ENCODE measurements around the gene PTPRA. TPM values are rescaled to one million over a fixed set of nuclear protein-coding genes. Genes with fewer than 3 reads are reported as not detected.

The PTPRA gene
- total and polyA plus RNA-seq, 2 of the 8 experiments (the other 6 are each of a cell fraction or from before 2014, with no cell fraction given) = 47.7 to 51.3 TPM

- TF ChIP-seq, protein P1, sequence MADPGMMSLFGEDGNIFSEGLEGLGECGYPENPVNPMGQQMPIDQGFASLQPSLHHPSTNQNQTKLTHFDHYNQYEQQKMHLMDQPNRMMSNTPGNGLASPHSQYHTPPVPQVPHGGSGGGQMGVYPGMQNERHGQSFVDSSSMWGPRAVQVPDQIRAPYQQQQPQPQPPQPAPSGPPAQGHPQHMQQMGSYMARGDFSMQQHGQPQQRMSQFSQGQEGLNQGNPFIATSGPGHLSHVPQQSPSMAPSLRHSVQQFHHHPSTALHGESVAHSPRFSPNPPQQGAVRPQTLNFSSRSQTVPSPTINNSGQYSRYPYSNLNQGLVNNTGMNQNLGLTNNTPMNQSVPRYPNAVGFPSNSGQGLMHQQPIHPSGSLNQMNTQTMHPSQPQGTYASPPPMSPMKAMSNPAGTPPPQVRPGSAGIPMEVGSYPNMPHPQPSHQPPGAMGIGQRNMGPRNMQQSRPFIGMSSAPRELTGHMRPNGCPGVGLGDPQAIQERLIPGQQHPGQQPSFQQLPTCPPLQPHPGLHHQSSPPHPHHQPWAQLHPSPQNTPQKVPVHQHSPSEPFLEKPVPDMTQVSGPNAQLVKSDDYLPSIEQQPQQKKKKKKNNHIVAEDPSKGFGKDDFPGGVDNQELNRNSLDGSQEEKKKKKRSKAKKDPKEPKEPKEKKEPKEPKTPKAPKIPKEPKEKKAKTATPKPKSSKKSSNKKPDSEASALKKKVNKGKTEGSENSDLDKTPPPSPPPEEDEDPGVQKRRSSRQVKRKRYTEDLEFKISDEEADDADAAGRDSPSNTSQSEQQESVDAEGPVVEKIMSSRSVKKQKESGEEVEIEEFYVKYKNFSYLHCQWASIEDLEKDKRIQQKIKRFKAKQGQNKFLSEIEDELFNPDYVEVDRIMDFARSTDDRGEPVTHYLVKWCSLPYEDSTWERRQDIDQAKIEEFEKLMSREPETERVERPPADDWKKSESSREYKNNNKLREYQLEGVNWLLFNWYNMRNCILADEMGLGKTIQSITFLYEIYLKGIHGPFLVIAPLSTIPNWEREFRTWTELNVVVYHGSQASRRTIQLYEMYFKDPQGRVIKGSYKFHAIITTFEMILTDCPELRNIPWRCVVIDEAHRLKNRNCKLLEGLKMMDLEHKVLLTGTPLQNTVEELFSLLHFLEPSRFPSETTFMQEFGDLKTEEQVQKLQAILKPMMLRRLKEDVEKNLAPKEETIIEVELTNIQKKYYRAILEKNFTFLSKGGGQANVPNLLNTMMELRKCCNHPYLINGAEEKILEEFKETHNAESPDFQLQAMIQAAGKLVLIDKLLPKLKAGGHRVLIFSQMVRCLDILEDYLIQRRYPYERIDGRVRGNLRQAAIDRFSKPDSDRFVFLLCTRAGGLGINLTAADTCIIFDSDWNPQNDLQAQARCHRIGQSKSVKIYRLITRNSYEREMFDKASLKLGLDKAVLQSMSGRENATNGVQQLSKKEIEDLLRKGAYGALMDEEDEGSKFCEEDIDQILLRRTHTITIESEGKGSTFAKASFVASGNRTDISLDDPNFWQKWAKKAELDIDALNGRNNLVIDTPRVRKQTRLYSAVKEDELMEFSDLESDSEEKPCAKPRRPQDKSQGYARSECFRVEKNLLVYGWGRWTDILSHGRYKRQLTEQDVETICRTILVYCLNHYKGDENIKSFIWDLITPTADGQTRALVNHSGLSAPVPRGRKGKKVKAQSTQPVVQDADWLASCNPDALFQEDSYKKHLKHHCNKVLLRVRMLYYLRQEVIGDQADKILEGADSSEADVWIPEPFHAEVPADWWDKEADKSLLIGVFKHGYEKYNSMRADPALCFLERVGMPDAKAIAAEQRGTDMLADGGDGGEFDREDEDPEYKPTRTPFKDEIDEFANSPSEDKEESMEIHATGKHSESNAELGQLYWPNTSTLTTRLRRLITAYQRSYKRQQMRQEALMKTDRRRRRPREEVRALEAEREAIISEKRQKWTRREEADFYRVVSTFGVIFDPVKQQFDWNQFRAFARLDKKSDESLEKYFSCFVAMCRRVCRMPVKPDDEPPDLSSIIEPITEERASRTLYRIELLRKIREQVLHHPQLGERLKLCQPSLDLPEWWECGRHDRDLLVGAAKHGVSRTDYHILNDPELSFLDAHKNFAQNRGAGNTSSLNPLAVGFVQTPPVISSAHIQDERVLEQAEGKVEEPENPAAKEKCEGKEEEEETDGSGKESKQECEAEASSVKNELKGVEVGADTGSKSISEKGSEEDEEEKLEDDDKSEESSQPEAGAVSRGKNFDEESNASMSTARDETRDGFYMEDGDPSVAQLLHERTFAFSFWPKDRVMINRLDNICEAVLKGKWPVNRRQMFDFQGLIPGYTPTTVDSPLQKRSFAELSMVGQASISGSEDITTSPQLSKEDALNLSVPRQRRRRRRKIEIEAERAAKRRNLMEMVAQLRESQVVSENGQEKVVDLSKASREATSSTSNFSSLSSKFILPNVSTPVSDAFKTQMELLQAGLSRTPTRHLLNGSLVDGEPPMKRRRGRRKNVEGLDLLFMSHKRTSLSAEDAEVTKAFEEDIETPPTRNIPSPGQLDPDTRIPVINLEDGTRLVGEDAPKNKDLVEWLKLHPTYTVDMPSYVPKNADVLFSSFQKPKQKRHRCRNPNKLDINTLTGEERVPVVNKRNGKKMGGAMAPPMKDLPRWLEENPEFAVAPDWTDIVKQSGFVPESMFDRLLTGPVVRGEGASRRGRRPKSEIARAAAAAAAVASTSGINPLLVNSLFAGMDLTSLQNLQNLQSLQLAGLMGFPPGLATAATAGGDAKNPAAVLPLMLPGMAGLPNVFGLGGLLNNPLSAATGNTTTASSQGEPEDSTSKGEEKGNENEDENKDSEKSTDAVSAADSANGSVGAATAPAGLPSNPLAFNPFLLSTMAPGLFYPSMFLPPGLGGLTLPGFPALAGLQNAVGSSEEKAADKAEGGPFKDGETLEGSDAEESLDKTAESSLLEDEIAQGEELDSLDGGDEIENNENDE (IDR thresholded peaks at IDR 0.05; ENCODE audit: insufficient replicate concordance, low read length) = no peak
- TF ChIP-seq CREB1 (IDR thresholded peaks at IDR 0.05) (no peak), PHF8 (conservative IDR thresholded peaks at IDR 0.05; ENCODE audit: low read depth, low read length) (no peak), CHD2 (IDR thresholded peaks at IDR 0.05; ENCODE audit: low read length) (no peak), CTCF (IDR thresholded peaks at IDR 0.05; ENCODE audit: control extremely low read depth in 1 of 3, insufficient read depth in 1 of 3, low read depth in 1 of 3, low read length in 3 of 3) (no peak)
Observed at GRCh38 chr20:2880650-2881049, 7.4 kb downstream of the PTPRA start (continued).
